Right hindlimb (tissue), 1 donor: ENCODE data around the gene GAK.

Experiments
- DNase-seq: peaks from one replicate; pipeline ENCODE4 v3.0.0-alpha.2; 2018

The GAK gene

DNA sequence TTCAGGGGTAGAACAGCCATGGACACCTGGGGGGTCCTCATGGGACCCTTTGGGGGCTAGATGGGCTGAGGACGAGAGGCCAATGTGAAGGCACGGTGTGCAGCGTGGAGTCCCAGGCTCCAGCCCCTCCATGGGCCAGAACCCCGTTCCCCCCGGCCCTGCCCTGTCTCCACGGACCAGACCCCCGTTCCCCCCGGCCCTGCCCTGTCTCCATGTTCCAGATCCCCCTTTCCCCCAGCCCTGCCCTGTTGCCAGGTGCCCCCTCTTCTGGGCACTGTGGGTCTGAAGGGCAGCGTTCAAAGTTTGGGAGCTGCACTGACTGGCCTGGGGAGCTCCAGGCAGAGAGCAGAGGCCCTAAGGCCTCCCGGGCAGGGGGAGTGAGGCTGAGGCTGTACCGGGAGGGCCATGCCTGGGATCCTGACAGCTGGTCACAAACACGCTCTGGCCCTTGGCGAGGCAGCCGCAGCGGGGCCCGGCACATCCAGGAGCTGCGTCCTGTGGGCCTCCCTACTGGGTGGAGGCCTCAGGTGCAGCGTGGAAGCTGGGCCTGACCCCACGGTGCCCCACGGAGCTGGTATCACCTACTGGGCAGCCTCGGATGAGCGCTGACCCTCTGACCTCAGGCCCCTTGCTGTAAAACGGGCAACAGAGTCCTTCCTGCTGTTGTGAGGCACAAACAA is 32.4 kb upstream of the GAK start:
- DNase-seq: no peak

DNA sequence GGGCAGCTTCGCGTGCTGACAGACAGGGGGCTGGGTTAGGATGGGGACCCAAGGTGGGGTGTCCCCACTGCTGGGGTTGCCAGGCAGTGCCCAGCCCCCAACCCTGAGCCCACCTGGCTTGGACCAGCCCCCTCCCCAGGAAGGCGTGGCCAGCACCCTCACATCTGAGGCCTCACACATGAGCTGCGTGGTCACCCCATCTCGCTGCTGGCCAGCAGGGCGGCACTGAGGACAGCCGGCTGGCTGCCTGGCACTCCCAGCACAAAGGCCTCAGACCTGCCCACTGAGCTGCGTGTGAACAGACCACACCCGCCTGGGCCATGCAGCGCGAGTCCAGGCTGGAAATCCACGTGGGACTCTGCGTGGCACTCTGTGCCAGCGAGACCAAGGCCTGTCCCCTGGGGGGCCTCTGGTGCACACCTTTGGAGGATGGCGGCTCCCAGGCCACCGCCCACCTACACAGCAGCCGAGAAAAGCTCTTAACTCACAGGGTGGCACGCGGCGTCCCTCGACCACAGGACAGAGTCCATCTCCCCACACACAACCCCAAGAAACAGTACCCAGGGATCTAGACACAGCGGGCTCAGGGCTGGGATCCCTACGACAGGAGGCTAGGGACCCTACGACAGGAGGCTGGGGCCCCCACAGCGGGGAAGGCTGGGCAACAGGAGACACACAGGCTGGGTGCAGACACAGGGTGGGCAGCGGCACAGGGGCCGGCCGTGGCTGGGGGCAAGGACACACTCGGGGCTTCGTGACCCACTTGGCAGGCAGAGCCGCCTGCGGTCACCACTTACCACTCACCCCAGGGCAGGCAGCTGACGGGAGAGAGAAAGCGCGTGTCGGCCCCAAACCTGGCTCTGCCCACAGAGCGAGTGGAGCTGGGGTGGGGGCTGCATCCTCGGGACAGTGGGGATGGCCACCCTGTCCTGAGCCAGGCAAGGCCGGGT is 31.4 kb upstream of the GAK start:
- DNase-seq: no peak

DNA sequence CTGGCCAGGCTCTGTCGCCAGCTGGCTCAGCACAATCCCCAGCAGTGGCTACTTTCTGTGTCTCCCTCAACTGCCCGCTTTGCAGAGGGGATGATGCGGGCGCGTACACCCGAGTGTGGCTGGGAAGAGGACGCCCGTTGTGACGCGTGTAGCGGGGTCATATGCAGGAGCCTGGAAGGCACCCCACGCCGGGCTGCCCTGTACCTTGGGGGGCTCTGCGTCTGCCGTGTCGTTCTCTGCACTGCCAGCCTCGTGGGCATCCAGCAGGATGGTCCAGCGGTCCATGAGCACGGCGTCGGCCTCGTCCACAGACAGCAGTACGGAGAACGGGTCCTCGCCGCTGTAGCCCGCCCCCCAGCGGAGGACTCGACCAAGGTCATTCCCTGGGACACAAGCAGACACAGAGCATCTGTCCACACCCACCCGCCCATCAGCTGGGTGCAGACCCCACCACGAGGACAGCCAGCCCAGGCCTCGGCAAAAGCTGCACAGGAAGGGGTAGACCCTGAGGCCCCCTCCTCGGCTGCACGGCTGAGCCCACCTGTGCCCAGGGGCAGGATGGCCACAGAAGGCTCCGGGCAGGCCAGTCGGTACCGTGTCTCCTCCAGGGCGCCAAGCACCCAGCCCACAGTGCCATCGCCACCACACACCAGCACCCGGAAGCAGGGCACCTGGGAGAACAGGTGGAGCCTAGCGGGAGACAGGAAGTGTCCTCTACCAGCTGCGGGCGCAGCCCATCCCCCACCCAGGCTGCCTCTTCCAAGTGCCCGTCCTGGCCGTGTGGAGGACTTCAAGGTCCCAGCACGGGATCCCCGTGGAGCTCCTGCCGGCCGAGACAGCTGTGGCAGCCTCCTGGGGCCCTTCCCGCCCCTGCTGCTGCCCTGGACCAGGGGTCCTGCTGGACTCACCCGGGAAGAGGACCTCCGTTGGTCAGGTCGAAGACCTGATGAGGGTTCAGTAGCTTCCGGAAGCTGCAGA is 30.4 kb upstream of the GAK start:
- DNase-seq: no peak

DNA sequence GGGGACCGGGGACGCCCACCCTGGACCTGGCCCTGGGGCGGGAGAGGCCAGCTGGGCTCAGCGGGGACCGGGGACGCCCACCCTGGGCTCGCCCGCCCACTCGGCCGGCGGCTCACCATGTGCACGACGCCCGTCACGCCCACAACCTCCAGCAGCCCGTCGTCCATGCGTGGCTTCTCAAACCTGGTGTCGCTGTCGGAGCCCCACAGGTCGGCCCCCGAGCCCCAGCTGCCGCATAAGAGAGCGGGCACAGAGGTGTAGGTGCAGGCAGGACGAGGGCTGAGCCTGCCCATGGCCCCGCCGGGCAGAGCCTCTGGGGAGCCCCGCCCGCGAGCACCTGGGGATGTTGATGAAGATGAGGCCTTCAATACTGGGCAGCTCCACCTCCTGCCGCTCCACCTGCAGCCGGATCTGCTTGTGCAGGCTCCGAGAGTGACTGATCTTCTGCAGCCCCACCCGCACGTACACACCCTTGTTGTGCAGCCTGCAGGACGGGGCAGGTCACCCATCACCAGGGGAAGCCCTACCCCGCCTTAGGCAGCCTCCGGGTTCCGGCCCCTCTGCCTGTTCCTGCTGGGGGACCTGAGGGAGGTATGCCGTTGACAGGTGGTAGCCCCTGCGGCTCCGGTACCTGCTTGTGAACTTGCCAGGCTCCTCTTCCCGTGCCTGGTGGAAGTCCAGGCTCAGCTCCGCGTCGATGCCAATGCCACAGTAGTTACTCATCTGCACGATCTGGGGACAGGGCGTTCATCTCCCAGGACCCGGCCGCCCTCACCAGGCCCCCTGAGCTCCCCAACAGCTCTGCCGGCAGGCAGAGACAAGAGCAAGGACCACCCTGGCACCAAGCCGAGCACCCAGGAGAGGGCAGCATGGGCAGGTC is 29.5 kb upstream of the GAK start:
- no peak for DNase-seq

DNA sequence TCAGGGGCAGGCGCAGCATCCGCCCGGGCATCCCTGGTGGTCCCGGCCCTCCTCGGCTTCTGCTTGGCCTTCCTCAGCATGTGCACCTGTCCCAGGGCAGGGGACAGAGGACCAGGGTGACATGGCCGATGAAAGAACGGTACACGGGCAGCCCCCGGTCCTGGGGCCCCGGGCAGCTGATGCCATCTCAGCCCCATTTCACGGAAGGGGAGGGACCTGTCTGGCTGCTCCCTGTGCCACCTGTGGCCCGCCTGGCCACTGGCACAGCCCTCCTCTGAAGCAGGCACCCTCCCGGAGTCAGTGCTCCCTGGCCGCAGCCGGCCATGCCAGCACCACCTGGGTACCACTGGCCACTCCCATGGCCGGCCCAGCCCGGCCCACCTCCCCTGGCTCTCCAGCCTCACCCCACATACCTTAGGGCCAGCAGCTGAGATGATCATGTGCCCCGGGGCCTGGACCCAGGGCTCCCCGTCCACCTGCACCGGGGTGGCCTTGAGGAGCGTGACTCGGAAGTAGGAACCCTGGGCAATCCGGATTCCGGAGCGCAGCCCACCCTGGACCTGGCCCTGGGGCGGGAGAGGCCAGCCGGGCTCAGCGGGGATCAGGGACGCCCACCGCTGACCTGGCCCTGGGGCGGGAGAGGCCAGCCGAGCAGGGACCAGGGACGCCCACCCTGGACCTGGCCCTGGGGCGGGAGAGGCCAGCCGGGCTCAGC is 28.7 kb upstream of the GAK start:
- no peak for DNase-seq

DNA sequence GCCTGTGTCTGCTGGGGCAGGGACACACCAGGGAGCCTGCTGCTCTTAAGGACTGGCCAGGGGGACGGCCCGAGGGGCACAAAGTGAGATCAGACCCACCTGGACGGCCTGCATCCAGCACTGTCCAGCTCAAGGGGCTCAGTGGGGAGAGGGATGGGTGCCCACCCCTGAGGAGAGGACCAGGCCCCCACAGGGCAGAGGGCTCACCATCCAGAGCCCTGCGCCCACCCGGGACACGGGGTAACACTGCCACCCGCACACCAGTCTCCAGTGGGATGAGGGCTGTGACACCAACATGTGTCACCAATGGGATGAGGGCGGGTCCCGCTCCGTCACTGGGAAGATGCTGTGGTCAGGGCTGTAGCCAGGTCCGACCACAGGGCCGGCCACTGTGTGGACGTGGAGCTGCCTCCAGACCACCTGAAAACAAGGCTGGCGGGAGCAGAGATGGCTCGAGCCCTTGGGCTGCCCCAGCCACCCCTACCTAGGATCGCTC is 28.1 kb upstream of the GAK start:
- DNase-seq: no peak

DNA sequence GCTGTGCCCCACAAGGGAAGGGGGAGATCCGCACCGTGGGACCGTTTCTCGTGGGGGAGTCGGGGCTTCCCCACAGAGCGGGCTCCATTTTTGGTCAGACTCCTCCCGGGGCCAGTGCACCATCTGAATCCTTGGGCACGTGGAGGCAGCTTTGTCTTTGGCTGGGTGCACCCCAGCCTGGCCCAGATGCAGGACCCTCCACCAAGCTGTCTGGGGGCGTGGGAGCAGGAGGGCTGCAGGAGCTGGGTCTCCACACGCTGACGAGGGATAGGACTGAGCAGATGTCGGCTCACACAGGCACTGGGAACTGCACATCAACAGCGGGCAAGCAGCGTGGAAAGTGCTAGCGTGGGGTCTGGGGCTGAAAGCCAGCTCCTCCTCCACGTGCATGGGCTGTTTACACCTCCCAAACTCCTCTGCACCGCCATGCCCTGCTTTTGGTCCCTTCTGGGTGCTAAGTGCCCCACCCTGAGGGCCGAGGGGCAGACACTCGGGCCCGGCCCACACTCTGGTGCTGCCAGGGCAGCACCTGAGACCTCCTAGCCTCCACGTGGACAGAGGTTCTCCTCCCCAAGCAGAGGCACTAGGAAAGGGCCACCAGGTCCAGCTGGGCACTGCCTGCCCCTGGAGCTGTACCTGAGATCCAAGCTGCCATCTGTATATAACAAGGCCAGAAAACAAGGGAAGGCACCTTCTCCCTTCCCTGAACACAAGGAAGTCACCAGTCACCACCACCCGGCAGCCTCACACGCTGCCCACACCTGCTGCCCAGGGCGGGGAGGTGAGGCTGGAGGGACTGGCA is 27.4 kb upstream of the GAK start:
- no peak for DNase-seq

DNA sequence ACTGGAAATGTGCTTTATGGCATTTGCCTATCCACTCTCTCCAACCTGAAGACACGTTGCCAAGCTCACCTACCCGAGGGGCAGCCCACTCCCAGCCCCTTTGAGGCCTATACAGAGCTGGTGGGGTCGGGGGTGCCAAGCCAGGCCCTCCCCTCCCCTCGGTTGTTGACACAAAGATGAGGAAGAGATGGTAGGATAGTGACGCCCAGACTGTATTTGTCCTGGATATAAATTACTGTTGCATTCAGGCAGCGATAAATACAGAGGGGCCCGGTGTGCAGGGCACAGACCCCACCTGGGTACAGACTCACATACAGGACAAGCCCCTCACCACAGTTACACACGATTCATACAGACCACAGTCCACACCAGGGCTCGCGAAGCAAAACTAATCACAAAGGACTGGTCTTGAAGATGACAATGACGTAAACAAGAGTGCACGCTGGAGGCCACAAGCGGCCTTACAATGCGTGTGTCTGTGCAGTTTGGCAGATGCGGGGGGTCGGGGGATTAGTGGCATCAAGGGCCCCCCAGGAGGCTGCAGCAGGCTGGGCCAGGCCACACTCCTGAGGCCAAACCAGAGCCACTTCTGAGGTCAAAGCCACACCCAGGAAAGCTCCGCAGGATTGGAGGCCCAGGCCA is 26.7 kb upstream of the GAK start:
- DNase-seq: no peak

DNA sequence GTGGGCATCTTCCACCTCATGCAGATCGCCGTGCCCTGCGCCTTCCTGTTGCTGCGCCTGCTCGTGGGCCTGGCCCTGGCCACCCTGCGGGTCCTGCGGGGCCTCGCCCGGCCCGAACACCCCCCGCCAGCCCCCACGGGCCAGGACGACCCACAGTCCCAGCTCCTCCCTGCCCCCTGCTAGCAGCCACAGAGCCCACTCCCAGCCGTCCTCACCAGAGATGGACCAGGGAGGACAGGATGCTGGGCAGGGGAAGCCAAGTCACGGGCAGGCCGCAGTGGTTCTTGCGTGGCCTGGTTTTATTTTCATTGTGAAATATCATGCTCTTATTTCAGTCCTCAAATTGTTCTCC is 26.2 kb upstream of the GAK start:
- DNase-seq: no peak

DNA sequence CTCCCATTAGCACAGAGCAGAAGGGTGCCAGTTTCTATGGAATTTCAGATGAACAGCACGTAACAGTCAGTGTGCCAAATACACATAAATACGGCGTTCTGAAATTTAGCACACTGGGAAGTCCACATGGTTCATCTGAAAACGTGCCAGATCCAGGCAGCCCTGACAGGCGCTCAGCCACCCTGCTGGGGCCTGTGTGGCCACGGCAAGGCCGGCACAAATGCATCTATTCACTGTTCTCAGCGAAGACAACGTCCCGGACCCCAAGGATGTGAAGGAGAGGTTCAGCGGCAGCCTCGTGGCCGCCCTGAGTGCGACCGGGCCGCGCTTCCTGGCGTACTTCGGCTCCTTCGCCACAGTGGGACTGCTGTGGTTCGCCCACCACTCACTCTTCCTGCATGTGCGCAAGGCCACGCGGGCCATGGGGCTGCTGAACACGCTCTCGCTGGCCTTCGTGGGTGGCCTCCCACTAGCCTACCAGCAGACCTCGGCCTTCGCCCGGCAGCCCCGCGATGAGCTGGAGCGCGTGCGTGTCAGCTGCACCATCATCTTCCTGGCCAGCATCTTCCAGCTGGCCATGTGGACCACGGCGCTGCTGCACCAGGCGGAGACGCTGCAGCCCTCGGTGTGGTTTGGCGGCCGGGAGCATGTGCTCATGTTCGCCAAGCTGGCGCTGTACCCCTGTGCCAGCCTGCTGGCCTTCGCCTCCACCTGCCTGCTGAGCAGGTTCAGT is 25.6 kb upstream of the GAK start:
- no peak for DNase-seq

DNA sequence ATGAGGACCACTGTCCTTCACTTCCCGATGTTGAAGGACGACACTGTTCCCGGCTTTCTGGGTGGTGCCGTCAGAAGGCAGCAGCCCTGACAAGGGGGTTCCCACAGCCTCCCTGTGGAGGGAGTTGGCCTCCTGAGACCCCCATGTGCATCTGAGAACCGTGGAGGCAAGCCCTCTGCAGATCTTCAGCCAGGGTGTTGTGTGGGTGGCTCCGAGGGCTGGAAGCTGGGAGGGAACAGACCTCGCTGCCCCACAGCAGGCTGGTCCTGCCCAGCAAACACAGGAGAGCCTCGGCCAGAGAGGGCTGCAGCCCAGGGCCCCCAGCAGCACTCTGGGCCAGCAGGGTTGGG is 25.1 kb upstream of the GAK start:
- no peak for DNase-seq

DNA sequence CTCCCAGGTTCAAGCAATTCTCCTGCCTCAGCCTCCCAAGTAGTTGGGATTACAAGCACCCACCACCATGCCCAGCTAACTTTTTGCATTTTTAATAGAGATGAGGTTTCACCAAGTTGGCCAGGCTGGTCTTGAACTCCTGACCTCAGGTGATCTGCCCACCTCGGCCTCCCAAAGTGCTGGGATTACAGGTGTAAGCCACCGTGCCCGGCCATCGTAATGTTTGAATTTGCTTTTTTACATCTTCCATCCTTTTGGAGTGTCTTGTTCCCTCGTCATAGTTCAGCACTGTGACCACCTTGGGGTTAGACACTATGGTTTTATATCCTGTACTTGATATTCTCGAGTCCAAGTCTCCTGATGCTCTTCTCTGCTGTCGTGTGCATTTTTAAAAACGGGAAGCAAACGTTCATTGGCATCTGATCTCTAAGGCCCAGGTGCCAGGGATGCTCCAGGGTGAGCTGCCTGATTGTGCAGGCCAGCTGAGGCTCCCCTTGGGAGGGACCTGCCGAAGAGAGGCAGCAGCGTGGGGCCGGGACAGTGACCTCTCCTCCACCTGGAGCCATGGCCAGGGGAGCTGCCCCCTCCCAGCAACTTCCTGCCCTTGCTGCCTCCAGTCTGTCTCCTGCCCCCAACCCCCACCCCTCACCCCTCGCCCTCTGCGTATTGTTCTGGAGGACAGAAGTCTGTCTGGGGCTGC is 24.6 kb upstream of the GAK start:
- DNase-seq: no peak

DNA sequence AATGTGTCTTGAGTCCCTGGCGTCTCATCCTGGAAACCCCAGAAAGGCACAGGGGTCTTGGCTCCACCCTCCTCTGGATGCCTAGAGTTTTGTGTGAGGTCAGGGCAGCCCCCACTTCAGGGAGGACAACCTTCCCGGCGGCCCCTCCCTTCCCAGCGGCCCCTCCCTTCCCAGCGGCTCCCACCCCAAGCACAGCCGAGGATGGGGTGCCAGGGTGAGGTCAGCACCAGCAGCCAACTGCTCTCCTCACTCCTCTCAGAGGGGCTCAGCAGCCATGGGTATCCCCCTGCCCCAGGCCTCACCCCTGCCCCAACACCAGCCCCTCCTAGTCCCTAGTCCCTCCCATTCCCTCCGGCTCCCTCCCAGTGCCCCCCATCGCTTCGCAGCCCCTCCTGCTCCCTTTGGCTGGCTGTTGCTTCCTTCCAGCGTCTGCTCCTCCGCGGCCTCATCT is 23.8 kb upstream of the GAK start:
- no peak for DNase-seq

DNA sequence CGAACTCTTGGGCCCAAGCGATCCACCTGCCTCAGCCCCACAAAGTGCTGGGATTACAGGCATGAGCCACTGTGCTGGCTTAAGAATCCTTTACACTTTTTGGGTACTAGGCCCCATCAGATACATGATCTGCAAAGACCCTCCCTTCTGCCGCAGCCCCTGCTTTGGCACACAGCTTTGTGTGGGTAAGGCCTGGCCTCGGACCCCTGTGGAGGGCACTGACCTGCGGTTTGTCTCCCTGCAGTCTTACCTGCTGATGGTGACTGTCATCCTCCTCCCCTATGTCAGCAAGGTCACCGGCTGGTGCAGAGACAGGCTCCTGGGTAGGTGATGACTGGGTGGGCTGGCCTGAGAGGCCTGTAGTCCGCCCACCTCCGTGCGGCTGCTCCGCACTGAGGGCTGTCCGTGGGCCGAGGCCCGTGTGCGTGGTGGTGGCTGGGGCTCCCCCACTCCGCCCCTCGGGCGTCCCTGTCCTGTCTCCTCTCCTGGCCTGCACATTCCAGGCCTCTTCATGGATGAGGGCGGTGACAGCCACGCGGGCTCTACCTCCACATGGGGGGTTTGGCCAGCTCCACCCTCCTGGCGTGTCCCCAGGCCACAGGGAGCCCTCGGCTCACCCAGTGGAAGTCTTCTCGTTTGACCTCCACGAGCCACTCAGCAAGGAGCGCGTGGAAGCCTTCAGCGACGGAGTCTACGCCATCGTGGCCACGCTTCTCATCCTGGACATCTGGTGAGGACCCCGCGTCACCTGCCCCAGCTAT is 23.2 kb upstream of the GAK start:
- DNase-seq: no peak

DNA sequence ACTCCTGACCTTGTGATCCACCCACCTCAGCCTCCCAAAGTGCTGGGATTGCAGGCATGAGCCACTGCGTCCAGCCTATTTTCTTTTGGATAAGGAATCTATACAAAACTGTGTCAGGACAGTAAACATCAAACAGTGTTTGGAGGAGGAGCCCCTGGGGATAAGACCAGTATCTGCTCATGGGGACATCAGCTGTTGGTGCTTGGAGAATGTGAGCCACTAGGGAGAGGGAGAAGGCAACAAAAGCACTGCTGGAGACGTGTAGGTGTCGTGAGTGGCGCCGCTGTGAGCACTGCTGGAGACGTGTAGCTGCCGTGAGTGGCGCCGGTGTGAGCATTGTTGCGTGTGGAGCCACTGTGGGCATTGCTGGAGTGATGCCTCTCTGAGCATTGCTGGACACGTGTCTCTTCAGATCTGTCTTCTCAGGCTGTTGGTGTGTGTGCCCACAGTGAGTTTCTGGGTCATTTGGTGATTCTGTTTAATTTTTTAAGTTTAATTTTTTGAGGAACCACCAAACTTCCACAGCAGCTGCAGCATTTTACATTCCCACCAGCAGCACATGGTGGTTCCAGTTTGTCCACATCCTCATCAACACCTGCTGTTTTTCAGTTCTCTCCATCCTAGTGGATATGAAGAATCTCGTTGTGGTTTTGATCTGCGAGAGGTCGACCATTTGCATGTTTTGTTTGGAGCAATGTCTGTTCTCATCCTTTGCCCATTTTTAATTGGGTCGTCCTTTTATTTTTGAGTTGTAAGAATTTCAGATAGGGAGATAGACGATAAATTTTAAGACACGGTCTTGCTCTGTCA is 22.3 kb upstream of the GAK start:
- no peak for DNase-seq

DNA sequence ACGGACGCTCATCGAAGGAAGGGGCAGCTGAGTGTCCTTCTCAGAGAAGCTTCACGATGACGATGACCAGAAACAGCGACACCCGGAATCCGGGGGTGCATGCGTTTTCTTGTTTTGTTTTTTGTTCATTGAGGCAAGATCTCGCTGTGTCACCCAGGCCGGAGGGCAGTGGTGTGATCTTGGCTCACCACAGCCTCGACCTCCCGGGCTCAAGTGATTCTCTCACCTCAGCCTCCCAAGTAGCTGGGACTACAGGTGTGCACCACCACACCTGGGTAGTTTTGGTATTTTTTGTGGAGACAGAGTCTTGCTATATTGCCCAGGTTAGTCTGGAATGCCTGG is 21.4 kb upstream of the GAK start:
- DNase-seq: no peak
